ENCODE data around the gene PSRC1. TPM values are rescaled to one million over a fixed set of nuclear protein-coding genes. Genes with fewer than 3 reads are reported as not detected.
A peak's percentile ranks its signal among the peaks of the same experiment; 100 is the strongest.

PSRC1 gene
- total RNA-seq, 4 donors from 2014 or later = 5.3 to 12.5 (median 6.4) TPM

GRCh38 chr1:109273570-109274288 lies 9.2 kb downstream of the PSRC1 start:
- H3K9me3 ChIP-seq = no peaks in the 10 kb centered on the region
- H3K4me1 ChIP-seq = peaks cover 13 to 49% (median 36%) of the 10 kb centered on the region in 4 donors
- intact Hi-C loops (cut with DNase I) = no loop called here
- no peak for DNase-seq (ENCODE audit: extremely low spot score)
- H3K36me3 ChIP-seq = peaks cover 0 to 46% (median 22%) of the 10 kb centered on the region in 4 donors
- H3K27me3 ChIP-seq = no peaks in the 10 kb centered on the region
- H3K27ac ChIP-seq (replicated peaks in 1 of 4) = peak overlapping the region; percentile 36 to 76 (median 68)
- no peak overlapping the region for H3K4me3 ChIP-seq
- TF ChIP-seq POLR2AphosphoS5 (IDR thresholded peaks at IDR 0.05) (no peak), CTCF (IDR thresholded peaks at IDR 0.05) (no peak), POLR2A (IDR thresholded peaks at IDR 0.05; ENCODE audit: low read depth) (no peak), EP300 (IDR thresholded peaks at IDR 0.05) (no peak)
- 69% methylated on average over 15 of the region's 30 CpGs for WGBS

- intact Hi-C loops (cut with DNase I) = no loop called here
- TF ChIP-seq POLR2A (IDR thresholded peaks at IDR 0.05; ENCODE audit: low read depth) = no peak
- TF ChIP-seq POLR2AphosphoS5 (IDR thresholded peaks at IDR 0.05) = no peak
- no peak for TF ChIP-seq EP300 (IDR thresholded peaks at IDR 0.05)
- no peak for TF ChIP-seq CTCF (IDR thresholded peaks at IDR 0.05)
- no peak for DNase-seq (ENCODE audit: extremely low spot score)
- 95% methylated on average over 8 of the region's 16 CpGs for WGBS
- Histone ChIP-seq H3K4me3 (no peak overlapping the region), H3K27ac (replicated peaks in 1 of 4) (peak overlapping the region in 1 of 4 donors; percentile 76), H3K27me3 (no peaks in the 10 kb centered on the region), H3K9me3 (no peaks in the 10 kb centered on the region), H3K4me1 (peaks cover 13 to 46% (median 35%) of the 10 kb centered on the region in 4 donors), H3K36me3 (peaks cover 0 to 53% (median 26%) of the 10 kb centered on the region in 4 donors)
These were observed 10.0 kb downstream of the PSRC1 start for GRCh38 chr1:109272831-109273547.

- Histone ChIP-seq H3K27me3 (no peaks in the 10 kb centered on the region), H3K36me3 (peaks cover 0 to 61% (median 30%) of the 10 kb centered on the region in 4 donors), H3K27ac (replicated peaks in 1 of 4) (no peak overlapping the region), H3K4me3 (no peak overlapping the region), H3K4me1 (peaks cover 11 to 38% (median 27%) of the 10 kb centered on the region in 4 donors), H3K9me3 (no peaks in the 10 kb centered on the region)
- intact Hi-C loops (cut with DNase I) = no loop called here
- no peak for DNase-seq (ENCODE audit: extremely low spot score)
- TF ChIP-seq POLR2AphosphoS5 (IDR thresholded peaks at IDR 0.05) (no peak), CTCF (IDR thresholded peaks at IDR 0.05) (no peak), EP300 (IDR thresholded peaks at IDR 0.05) (no peak), POLR2A (IDR thresholded peaks at IDR 0.05; ENCODE audit: low read depth) (no peak)
- 76% methylated on average over 10 of the region's 13 CpGs for WGBS
These were observed 10.7 kb downstream of the PSRC1 start for GRCh38 chr1:109272021-109272799.

DNA sequence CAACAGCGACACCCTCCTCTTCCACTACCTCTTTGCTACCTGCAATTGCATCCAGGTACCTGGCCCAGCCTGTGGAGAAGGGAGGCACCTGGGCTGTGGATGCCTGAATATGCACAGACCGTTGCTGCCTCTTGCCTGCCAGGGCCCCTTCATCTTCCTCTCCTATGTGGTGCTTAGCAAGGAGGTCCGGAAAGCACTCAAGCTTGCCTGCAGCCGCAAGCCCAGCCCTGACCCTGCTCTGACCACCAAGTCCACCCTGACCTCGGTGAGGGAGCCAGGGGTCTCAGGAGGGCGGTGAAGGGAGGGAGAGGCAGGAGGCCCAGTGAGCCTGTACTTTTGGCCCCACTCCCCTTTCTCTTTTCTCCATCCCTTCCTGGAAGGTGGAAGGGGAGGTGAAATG lies 11.5 kb downstream of the PSRC1 start:
- no peaks in the 10 kb centered on the region for H3K9me3 ChIP-seq
- H3K27ac ChIP-seq (replicated peaks in 1 of 4) = no peak overlapping the region
- no peak for TF ChIP-seq POLR2AphosphoS5 (IDR thresholded peaks at IDR 0.05)
- no peak for TF ChIP-seq EP300 (IDR thresholded peaks at IDR 0.05)
- TF ChIP-seq POLR2A (IDR thresholded peaks at IDR 0.05; ENCODE audit: low read depth) = no peak
- no peak for TF ChIP-seq CTCF (IDR thresholded peaks at IDR 0.05)
- H3K4me3 ChIP-seq = no peak overlapping the region
- 93% methylated on average over 4 of the region's 6 CpGs for WGBS
- peaks cover 0 to 67% (median 30%) of the 10 kb centered on the region in 4 donors for H3K36me3 ChIP-seq
- no peaks in the 10 kb centered on the region for H3K27me3 ChIP-seq
- DNase-seq (ENCODE audit: extremely low spot score) = no peak
- peaks cover 9 to 35% (median 24%) of the 10 kb centered on the region in 4 donors for H3K4me1 ChIP-seq
- intact Hi-C loops (cut with DNase I) = no loop called here
